ENCODE measurements around the gene SLC6A6. TPM values are rescaled to one million over a fixed set of nuclear protein-coding genes. Genes with fewer than 3 reads are reported as not detected.

Gene SLC6A6
- total and polyA plus RNA-seq, 8 donors, result 2.1 to 11.6 (median 3.4) TPM

- Histone ChIP-seq H3K27ac (no peak overlapping the region), H3K4me1 (no peaks in the 10 kb centered on the region), H3K36me3 (no peaks in the 10 kb centered on the region), H3K4me3 (no peak overlapping the region), H3K27me3 (no peaks in the 10 kb centered on the region), H3K9me3 (no peaks in the 10 kb centered on the region)
- no peak for TF ChIP-seq CTCF (IDR thresholded peaks at IDR 0.05)
- FAIRE-seq (no peak), DNase-seq (peak in 1 of 6 donors; percentile 26), ATAC-seq (no peak)
- intact Hi-C loops (cut with DNase I), result no loop called here
- 77 to 82% methylated on average over 13 of the region's 13 CpGs for WGBS, 2 donors
Measured at GRCh38 chr3:14516738-14517345, 114.4 kb downstream of the SLC6A6 start.

- Histone ChIP-seq H3K36me3 (no peaks in the 10 kb centered on the region), H3K27ac (no peak overlapping the region), H3K27me3 (no peaks in the 10 kb centered on the region), H3K4me1 (no peaks in the 10 kb centered on the region), H3K4me3 (no peak overlapping the region), H3K9me3 (no peaks in the 10 kb centered on the region)
- TF ChIP-seq CTCF (IDR thresholded peaks at IDR 0.05), result no peak
- DNase-seq, result peak in 1 of 6 donors; percentile 49
- ATAC-seq, result no peak
- no peak for FAIRE-seq
- intact Hi-C loops (cut with DNase I), result no loop called here
- WGBS, 2 donors, result 83 to 87% methylated on average over 22 of the region's 22 CpGs
Measured at GRCh38 chr3:14517601-14518431, 115.4 kb downstream of the SLC6A6 start.

DNA sequence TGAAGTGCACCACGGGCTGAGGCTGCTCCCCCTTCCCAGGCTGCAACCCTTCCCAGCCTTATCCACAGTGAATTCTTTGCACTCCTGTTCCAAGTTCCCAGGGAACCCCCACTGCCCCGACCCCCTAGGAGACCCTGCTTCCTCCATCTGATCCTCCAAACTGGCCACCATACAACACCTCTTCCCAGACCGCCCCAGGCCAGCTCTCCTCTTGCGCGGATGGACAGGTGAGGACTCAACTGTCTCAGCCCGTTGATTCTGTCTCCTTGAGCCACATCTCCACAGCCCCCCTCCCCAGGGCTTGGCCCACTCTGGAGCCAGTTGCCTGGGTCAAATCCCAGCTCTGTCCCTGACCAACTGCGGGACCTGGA lies 116.0 kb downstream of the SLC6A6 start:
- no peak for TF ChIP-seq CTCF (IDR thresholded peaks at IDR 0.05)
- H3K9me3 ChIP-seq, result no peaks in the 10 kb centered on the region
- no peak overlapping the region for H3K27ac ChIP-seq
- 80 to 81% methylated on average over 7 of the region's 7 CpGs for WGBS, 2 donors
- ATAC-seq (no peak), FAIRE-seq (no peak), DNase-seq (peak in 1 of 6 donors; percentile 45)
- intact Hi-C loops (cut with DNase I), result no loop called here
- H3K4me3 ChIP-seq, result no peak overlapping the region
- no peaks in the 10 kb centered on the region for H3K27me3 ChIP-seq
- H3K4me1 ChIP-seq, result no peaks in the 10 kb centered on the region
- no peaks in the 10 kb centered on the region for H3K36me3 ChIP-seq

- H3K27me3 ChIP-seq, result no peaks in the 10 kb centered on the region
- FAIRE-seq (no peak), DNase-seq (no peak), ATAC-seq (no peak)
- WGBS, 2 donors, result 92 to 93% methylated on average over 11 of the region's 11 CpGs
- no peak overlapping the region for H3K4me3 ChIP-seq
- no peak overlapping the region for H3K27ac ChIP-seq
- no peaks in the 10 kb centered on the region for H3K9me3 ChIP-seq
- H3K4me1 ChIP-seq, result no peaks in the 10 kb centered on the region
- intact Hi-C loops (cut with DNase I), result no loop called here
- no peak for TF ChIP-seq CTCF (IDR thresholded peaks at IDR 0.05)
- no peaks in the 10 kb centered on the region for H3K36me3 ChIP-seq
Measured at GRCh38 chr3:14518893-14519292, 116.5 kb downstream of the SLC6A6 start.

- ATAC-seq (no peak), DNase-seq (peak in 1 of 6 donors; percentile 17), FAIRE-seq (no peak)
- WGBS, 2 donors, result 69% methylated on average over 1 of the region's 1 CpG
- Histone ChIP-seq H3K9me3 (no peaks in the 10 kb centered on the region), H3K4me1 (no peaks in the 10 kb centered on the region), H3K4me3 (no peak overlapping the region), H3K27me3 (no peaks in the 10 kb centered on the region), H3K27ac (no peak overlapping the region), H3K36me3 (no peaks in the 10 kb centered on the region)
- TF ChIP-seq CTCF (IDR thresholded peaks at IDR 0.05), result no peak
- intact Hi-C loops (cut with DNase I), result no loop called here
Measured at GRCh38 chr3:14519406-14519805, 117.0 kb downstream of the SLC6A6 start.

Data from pancreas (tissue), 10 donors.